Erythroblast (primary cell): ENCODE measurements around the gene MT1H.
A peak's percentile ranks its signal among the peaks of the same experiment; 100 is the strongest.
"Not testable (repeated sequence)": the region's sequence is repeated elsewhere in the genome, so short reads cannot be mapped to it uniquely, and the experiment has no call there.

Experiments
- DNase-seq, 2 experiments: peaks; one replicate each; lab custom pipeline; 2025; lab: John Stamatoyannopoulos, UW
- GATA1 ChIP-seq: IDR thresholded peaks from 2 replicates; pipeline ENCODE4 v1.6.1; 2011; ENCODE audit warnings: low read depth, mild to moderate bottlenecking, control low read depth, low read length, moderate library complexity
- POLR2A ChIP-seq: IDR thresholded peaks from 2 replicates; pipeline ENCODE4 v1.6.1; 2011; ENCODE audit warnings: mild to moderate bottlenecking, low read length

MT1H gene

GRCh38 chr16:56700195-56700594, 30.6 kb downstream of the MT1H start:
- TF ChIP-seq POLR2A (no peak), GATA1 (no peak)
- DNase-seq, result no peak

DNA sequence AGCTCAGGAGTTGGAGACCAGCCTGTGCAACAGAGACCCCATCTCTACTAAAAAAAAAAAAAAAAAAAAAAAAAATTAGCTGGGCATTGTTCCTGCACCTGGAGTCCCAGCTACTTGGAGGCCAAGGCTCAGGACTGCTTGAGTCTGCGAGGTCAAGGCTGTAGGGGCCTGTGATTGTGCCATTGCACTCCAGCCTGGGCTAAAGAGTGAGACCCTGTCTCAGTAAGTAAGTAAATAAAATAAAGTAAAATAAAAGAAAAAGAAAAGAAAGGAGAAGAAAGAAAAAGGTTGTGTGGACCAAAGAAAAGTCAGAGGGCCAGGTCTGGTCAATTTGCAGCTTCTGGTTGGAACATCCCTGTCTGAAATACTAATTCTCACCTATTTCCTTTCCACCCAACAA, 31.0 kb downstream of the MT1H start:
- no peak for TF ChIP-seq POLR2A
- TF ChIP-seq GATA1, result no peak
- no peak for DNase-seq

- TF ChIP-seq POLR2A (no peak), GATA1 (no peak)
- no peak for DNase-seq
Observed at GRCh38 chr16:56701534-56701933, 31.9 kb downstream of the MT1H start.

DNA sequence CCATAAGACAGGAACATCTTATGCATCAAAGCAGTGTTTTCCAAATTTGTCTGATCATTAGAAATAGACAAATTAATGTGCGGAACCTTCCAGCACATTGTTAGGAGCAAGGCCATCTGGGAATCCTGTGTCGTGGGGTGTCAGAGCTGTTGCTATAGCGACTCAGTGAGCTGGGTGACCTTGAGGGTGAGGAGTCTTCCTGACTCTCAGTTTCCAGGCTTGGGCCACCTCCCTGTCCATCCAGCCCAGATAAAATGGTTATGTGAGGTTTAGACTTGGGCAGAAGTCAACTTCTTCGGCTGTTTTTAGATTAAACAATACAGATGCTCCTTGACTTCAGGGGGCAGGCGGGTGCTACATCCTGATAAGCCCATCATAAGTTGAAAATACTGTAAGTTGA, 33.2 kb downstream of the MT1H start:
- no peak for TF ChIP-seq POLR2A
- no peak for TF ChIP-seq GATA1
- peak in 1 of 2 experiments; percentile 21 for DNase-seq

DNA sequence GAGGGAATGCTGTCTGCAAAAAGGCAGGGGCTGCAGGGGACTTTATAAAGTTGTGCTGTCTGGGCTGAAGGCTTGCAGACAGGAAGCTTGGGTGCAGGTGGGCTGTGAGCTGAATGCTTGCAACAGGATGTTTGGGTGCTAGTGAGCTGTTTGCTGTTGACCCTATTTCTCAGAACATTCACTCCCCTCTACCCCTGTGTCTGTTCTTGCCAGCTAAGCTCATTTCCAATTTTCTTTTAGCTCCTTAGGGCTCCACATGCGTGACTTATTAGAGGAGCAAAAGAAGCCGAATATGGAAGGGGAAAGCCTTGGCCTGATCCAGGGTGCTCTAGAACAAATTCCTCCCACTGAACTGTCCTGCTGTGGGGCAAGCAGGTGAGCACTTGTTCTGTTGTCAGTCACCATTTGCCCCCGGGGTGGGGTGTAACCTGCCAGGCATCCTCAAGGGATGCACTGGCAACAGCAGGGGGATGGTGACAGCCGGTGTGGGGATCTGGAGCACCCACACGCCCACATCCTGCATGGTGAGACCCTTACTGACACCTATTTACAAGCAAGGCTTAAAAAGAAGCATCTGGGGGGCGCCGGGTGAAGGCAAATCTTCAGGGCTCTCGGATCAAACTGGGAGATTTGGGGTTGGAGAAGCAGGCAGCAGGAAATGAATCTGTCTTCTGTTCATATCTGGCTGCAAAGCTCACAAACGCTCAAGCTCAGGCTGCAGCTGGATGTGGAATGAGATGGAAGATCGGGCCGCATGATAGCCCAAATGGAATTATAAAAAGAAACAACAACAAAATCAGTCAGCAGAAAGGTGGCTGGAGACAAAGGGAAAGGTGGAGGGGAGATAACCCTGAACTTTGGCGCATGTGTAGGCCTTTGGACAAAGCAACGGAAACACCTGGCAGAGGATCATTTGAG, 39.2 kb downstream of the MT1H start:
- no peak for DNase-seq
- TF ChIP-seq POLR2A (no peak), GATA1 (no peak)

DNA sequence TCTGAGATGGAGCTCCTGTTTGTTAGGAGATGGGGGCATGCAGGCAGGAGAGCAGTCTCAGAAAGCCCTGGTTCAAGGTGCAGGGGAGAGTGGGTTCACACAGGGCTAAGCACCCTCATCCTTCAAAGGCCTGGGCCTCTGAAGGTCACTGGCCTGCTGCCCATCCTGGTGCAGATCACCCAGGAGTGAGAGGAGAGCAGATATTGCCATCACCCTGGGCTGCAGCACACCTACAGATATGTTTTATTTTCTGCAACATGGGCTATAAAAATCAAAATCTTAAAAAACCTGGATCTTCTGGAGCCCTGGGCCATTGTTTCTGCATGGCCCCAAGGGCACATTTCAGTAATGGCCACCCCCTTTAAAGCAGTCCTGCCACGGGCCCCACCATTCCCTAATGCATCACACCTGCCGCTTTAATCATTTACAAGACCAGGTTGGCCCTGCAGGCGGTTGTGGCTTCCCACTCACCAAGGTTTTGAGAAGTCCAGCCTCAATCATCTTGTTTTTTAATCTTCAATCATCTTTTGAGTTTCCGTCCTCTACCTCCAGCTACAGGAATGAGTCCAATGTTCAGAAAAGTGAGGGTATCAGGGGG, 39.9 kb downstream of the MT1H start:
- no peak for DNase-seq
- TF ChIP-seq POLR2A (no peak), GATA1 (no peak)

- TF ChIP-seq GATA1 (no peak), POLR2A (no peak)
- no peak for DNase-seq
Observed at GRCh38 chr16:56710181-56710737, 40.6 kb downstream of the MT1H start.

GRCh38 chr16:56711862-56712261, 42.2 kb downstream of the MT1H start:
- TF ChIP-seq POLR2A, result no peak
- TF ChIP-seq GATA1, result no peak
- no peak for DNase-seq

GRCh38 chr16:56713794-56714193, 44.2 kb downstream of the MT1H start:
- no peak for DNase-seq
- TF ChIP-seq GATA1 (no peak), POLR2A (no peak)

- no peak for TF ChIP-seq GATA1
- no peak for TF ChIP-seq POLR2A
- DNase-seq, result peak; percentile 34 to 49
Observed at GRCh38 chr16:56715126-56715525, 45.5 kb downstream of the MT1H start.

DNA sequence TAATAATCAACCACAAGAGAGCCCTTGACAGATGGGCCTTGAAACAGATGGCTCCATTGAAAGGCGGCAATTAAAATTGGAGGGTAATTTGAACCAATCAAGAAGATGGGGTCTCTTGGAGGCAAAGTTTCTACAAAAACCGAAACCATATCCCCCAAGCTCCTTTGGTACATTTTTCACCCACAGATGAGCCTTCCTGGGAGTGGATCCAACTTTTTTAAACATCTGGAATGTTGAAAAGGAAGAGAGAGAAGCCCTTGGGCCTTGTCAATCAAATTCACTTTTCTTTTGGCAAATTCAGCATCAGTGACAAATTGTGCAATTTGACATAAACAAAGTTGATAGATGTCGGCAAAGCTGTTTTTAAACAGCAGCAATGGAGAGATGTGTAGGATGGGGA, 47.1 kb downstream of the MT1H start:
- TF ChIP-seq POLR2A (no peak), GATA1 (no peak)
- DNase-seq, result no peak

DNA sequence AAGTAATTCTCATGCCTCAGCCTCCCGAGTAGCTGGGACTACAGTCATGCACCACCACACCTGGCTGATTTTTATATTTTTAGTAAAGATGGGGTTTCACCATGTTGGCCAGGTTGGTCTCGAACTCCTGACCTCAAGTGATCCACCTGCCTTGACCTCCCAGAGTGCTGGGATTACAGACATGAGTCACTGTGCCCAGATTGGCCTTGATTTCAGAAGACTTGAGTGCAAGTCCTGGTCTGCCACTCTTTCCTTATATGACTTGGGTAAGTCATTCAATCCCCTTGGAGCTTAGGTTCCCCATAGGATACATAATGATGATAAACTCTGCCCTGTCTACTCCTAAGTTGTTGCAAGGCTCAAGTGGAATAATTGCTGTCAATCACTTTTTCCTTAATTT, 47.9 kb downstream of the MT1H start:
- DNase-seq, result not testable (repeated sequence)
